Fibroblast of skin of left biceps (primary cell): Measurements from ENCODE around the gene FOXA3.
"Not testable (repeated sequence)": the region's sequence is repeated elsewhere in the genome, so short reads cannot be mapped to it uniquely, and the experiment has no call there.

ENCODE experiments used
- DNase-seq, 2 experiments: peaks; one replicate each; pipeline ENCODE4 v3.0.0-alpha.2; 2013; ENCODE audit warnings: low read depth in 2 of 2

Gene FOXA3

DNA sequence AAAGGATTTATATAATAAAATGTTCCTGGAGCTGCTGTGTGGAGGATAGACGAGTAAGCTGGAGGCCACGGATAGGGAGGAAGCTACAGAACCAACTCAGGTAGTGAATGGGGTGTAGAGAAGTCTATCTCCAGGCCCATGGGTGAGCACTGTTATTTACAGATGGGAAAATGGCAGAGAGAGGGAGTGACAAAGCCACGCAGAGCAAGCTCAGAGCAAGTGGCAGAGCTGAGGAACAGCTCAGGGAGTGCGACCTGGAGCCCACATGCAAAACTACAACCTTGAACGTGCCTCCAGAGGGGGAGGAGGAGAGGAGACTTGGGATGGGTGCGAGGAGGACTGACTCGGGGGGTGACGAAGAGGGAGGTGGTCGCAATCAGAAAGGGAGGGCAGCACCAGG, 35.6 kb upstream of the FOXA3 start:
- DNase-seq: no peak

DNA sequence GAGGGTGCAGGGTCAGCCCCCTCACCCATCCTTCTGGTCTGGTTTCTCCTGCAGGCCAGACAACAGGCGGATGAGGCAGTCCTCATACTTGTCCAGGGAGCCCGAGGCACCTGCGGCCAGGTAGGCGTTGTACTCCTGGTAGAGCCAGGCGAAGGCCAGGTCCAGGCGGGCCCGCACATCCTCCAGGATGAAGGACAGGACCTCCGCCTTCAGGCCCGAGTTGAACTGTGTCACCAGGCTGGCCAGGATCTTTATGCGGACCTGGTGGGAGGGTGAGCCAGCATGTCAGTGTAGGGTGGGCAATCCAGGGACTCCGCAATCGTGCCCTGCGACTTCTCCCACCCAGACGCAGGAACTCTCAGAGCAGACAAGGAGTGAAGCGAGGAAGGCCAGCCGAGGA, 35.2 kb upstream of the FOXA3 start:
- DNase-seq: no peak

DNA sequence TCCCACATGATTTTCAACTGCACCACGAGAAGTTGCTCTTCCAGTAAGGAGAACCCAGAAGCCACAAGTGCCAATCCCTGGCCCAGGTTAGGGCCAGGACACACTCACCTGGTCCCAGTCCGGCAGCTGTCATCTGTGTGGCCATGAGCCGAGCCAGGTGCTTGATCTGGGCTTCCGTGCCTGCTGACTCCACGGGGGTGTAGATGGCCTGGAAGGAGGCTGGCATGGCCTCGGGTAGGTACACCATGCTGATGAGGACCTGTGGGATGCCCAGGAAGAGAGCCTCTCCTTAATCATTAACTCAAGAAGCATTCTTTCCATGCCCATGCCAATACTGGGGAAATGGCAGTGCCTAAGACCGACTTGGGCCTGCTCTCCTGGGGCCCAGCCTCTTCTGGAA, 29.2 kb upstream of the FOXA3 start:
- DNase-seq: no peak

DNA sequence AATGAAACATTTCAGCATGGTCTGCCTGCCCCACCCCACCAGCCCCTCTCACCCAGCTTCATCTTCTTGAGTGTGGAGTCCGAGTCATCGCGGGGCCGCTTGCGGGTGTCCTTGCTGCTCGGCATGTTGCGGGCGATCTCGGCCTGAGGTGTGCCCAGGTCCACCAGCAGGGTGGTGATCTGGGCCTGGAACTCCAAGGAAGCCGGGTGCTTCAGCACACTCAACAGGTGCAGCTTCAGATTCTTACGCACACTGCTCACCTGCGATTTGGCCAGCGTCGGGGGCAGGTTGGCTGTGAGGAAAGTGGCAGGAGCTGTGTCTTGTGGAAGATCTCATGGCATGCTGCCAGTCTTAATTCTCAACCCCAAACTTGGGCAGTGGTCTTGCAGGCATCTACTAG, 21.9 kb upstream of the FOXA3 start:
- no peak for DNase-seq

DNA sequence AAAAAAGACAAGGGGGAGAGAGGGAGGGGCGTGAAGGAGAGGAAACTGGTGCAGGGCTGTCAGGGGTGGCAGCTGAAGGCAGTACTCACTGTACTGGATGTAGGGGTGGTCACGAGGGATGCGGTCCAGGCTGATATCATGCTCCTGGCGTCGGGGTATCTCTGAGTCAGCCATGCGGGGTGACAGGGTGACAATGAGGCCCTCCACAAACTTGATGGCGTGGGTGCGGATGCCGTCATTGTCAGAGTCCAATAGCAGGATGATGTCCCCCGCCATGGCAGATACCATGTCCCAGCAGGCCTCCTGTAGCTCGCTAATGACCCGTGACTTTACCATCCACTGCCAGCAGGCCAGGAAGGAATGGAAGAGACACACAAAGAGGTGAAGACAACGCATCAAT, 16.5 kb upstream of the FOXA3 start:
- no peak for DNase-seq

DNA sequence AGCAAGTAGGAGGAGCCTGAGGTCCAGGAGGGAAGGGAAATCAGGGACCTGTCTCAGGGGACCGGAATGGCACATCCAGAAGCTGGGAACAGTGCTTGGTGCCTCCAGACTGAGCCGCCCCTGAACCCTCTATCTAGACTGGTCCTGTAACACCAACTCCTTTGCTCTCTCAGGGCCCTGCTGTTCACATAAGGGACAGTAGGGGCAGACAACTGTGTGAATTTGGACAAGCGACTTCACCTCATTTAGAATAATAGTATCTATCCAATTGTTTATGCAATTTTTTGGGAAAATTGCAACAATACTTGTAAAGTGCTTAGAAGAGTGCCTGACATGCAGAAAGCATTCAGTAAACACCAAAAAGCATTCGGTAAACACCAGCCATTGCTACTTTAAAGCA, 15.2 kb upstream of the FOXA3 start:
- DNase-seq: no peak

DNA sequence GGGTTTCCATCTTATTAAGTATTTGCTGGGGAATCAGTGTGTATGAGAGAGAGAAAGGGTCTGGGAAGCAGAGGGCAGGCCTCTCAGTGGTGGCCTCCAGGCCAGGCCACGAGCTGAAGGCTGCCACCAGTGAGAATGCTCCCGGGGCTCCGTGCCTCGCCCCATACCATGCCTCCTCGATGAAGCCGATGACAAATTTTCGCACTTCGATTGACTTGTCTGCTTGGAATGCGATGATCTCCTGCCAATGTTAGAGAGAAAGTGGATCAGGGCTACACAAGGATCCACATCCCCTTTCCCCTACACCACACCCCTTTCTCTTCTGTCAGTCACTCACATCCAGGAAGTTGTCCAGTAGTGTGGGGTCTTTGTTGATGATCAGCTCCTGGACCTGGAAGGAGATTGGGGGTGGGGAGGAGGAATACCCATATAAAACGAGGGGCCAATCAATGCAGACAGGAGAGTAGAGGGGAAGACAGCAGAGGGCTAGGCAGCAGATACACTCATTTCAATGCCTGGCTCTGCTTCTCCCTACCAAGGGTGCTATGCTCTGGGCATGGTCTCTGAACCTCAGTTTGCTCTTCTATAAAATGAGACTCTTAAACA, 11.9 kb upstream of the FOXA3 start:
- no peak for DNase-seq

DNA sequence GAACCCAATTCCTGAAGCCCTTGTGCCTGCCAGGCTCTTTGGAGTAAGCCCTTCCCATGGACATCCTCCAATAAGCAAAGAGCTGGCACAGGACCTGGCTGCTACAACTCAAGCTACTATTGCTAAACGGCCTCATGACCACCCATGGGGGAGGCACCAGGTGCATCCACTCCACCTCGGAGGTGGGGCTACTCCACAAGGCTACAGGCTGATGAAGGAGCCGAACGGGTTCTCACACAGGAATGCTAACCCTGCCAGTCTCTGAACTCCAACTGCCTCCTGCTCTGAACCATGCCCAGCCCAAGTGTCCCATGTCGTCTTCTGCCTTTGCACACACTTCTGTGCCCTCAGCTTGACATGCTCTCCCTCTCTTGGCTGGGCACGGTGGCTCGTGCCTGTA, 11.1 kb upstream of the FOXA3 start:
- no peak for DNase-seq

DNA sequence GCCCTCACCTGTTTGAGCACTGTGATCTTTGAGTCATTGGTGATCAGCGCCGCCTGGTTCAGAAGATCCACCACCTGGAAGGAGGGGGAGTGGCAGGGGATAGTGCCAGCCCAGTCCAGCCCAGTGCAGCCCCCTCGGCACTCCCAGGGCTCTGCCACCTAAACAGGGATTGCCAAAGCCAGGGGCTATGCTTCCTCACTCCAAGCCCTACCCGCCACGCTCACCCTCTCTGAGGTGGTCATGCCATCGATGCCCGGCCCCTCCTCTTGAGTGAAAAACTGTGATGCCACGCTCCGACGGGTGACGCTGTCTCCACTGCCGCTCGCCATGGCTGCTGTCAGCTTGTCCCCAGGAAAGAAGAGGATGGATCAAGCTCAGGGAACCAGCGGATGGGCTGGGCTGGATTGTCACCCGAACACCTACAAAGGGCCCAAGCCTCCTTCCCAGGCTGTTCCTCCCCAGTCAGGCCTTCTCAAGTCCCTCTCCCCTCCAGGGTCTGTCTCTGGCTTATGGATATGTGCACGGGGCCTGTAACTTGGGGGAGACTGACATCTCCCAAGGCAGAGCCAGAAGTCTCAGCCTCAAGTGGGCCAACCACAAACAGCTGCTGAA, 9.9 kb upstream of the FOXA3 start:
- DNase-seq: no peak

DNA sequence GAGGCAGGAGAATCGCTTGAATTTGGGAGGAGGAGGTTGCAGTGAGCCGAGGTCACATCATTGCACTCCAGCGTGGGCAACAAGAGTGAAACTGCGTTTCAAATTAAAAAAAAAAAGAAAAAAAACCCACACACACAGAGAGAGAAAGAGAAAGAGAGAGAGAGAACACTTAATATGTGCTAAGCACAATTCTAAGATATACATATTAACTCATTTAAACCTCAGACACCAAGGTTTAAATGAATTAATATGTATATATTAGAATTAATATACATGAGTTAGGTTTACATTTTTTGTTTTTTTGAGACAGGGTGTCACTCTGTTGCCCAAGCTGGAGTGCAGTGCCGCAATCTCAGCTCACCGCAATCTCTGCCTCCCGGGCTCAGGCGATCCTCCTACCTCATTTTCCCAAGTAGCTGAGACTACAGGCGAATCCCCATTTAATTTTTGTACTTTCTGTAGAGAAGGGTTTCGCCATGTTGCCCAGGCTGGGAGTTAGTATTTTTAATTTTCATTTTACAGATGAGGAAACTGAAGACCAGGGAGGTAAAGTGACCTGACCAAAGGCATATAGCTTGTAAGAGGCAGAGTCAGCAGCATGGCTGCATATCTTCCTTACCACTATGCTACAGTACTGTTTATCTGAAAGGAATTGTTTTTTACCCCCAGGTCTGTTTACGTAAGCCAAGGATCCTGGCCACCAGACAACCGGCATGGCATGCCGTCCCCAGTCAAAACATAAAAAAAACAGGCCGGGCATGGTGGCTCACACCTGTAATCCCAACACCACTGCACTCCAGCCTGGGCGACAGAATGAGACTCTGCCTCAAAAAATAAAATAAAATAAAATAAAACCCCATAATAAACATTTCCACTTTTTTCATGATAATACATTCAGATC, 3.5 kb upstream of the FOXA3 start:
- DNase-seq: no peak

DNA sequence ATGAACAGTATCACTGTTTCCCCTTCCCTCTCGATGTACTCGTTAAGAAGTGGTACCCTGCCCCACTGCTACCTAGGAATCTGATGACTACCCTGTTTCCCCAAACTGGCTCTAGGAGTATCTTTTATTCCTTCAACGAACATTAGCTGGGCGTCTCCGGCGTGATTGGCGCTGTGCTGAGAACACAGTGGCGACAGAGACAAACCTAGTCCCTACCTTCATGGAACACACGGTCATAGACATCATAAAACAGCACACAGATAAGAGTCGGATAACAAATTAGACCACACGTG, 1.9 kb upstream of the FOXA3 start:
- no peak for DNase-seq

DNA sequence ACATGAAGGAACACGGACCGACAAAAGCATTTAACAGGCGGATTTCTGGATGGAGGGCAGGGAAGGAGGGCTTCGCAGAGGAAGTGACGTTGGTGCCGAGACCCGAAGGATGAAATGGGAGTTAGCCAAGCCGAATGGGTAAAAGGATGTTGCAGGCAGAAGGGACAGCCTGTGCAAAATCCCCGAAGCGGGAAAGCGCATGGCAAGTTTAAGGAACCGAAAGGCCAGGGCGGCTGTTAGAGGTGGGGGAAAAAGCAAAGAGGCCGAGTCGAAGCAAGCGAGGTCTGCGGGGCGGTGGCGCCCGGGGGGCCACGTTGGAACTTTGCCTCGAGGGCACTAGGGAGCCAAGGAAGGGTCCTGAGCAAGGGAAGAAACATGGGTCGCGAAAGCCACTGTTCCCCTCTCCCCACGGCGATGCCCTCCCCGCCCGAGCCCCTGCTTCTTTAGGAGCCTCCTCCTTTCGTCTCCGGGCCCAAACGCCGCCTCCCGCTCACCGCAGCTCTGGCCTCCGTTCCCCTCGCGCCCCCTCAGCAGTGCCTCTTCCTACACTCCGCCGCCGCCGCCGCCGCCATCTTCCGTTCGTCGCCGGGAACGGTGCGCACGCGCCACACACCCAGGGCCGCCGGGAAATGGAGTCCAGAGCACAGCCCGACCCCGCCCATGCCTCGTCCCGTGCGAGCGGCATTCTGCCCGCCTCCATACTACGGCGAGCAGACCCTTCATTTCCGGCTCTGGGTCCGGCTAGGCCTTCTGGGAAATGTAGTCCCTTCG, 1.4 kb upstream of the FOXA3 start, which contains the start of gene SYMPK:
SYMPK (minus strand) TSS at position 584 of the 771 bp plus-strand sequence. CDS start 8,652 bp downstream, outside the sequence.
- DNase-seq: peak; percentile 93 to 96

DNA sequence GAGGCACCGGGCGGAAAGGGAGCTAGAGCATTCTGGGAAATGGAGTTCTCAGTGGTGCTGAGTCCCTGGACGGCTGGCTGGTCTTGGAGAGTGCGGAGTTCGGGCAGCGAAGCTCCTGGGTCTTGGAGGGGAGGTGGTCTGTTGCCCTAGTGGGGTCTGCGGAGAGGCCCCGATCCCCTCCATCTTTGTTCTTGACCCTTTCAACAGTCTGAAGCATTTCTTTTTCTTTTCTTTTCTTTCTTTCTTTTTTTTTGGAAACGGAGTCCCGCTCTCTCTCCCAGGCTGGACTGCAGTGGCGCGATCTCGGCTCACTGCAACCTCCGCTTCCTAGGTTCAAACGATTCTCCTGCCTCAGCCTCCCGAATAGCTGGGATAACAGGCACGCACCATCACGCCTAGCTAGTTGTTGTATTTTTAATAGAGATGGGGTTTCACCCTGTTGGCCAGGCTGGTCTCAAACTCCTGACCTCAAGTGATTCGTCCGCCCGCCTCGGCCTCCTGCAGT, 739 bp upstream of the FOXA3 start:
- no peak for DNase-seq

DNA sequence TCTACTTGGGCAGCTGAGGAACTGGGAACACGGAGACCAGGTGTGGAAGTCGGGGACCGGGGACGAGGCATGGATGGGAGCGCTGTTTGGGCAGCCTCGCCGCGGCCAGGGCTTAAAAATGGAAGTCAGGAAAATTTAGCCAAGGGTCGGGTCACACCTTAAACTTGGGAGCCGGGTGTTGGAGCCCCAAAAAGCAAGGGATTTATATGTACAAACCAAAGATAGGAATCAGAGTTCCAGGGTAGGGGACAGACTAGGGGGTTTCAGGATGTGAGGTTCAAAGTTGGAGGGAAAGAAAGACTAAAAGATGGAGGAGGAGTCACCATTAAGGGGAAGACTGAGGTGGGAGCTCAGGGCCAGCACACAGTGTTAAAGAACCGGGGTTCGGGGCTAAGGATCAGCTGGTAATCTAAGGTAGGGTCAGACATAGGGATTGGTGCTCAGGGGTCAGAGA, 530 bp downstream of the FOXA3 start:
- no peak for DNase-seq

DNA sequence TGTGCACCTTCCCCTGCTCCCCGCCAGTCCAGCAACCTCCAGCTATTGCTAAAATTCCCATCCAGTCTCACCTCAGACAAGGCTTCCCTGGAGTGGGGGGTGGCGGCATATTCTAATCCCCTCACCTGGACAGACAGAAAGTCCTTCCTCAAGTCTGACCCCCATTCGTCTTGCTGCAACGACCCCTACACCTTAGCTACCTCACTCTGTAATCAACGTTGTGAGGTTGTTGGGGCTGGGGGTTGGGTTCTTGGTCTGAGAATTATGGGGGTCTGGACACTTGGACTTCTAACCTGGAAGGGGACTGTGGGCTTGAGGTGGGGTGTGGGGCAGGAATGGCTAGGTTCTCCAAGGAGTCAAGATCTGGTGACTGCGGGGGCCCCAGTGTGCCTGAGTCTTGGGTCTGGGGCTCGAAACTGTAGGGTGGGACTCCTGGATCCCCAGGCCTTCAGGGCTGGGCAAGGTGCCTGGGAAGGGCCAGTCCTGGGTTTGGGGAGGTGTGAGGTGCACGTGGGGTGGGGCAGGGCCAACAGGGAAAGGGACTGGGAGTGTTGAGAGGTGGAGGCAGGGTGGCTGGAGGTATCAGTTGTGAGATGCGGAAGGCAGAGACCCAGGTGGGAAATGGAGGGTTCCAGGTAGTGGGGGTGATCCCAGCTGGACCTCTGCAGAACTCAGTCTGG, 1.3 kb downstream of the FOXA3 start:
- no peak for DNase-seq

DNA sequence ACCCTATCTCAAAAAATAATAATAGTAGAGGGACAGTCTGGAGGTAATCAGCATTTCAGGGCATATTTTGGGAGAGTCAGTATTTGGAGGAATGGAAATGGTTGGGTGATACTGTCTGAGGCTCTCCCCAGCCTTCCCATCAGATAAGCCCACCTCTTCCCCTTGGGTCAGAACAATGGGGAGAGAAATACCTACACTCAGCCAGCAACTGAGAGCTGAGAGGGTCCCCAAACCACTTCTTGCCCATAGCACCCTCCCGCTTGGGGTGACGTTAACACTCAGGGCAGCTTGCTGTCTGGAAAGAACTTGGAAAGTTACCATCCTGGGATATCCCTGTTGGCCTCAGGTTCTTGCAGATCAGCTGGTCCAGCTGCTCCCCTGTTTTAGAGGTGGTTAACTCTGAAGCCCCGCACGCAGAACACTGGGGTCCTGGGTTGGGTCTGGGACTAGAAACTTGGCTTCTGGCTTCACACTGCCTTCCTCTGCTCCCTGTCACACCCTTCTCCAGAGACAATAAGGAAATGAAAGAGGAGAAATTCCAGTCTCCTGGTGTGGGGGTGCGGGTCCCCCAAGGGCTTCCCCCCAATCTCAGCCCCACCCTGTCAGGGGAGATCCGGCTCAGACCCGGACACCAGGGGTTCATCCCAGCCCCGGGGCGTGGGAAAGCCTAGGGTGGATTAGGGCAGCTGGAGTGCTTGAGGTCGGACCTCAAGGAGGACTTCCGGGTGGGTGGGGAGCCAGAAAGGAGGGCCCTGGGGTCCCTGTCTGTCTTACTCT, 2.5 kb downstream of the FOXA3 start:
- DNase-seq: no peak

DNA sequence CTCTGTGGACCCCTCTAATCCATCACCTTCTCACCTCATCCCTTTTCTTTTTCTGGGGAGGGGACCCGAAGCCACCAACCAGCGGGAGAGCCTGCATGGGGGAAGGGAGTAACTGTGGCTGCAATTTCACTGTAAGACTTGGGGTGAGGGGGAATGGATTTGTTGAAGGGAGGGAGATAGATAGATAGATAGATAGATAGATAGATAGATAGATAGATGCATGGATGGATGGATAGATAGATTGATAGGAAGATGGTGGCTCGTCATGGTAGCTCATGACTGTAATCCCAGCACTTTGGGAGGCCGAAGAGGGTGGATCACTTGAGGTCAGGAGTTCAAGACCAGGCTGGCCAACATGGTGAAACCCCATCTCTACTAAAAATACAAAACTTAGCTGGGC, 3.1 kb downstream of the FOXA3 start:
- not testable (repeated sequence) for DNase-seq

DNA sequence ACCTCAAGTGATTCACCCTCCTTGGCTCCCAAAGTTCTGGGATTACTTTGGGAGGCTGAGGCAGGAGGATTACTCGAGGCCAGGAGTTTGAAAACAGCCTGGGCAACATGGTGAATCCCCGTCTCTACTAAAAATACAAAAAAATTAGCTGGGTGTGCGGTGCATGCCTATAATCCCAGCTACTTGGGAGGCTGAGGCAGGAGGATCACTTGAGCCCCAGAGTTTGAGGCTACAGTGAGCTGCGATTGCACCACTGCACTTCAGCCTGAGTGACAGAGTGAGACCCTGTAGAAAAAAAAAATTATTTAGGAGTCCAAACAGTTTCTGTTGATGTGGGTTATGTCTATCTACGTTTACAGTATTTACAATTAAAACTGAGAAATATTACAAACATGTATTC, 6.7 kb downstream of the FOXA3 start:
- DNase-seq: no peak

DNA sequence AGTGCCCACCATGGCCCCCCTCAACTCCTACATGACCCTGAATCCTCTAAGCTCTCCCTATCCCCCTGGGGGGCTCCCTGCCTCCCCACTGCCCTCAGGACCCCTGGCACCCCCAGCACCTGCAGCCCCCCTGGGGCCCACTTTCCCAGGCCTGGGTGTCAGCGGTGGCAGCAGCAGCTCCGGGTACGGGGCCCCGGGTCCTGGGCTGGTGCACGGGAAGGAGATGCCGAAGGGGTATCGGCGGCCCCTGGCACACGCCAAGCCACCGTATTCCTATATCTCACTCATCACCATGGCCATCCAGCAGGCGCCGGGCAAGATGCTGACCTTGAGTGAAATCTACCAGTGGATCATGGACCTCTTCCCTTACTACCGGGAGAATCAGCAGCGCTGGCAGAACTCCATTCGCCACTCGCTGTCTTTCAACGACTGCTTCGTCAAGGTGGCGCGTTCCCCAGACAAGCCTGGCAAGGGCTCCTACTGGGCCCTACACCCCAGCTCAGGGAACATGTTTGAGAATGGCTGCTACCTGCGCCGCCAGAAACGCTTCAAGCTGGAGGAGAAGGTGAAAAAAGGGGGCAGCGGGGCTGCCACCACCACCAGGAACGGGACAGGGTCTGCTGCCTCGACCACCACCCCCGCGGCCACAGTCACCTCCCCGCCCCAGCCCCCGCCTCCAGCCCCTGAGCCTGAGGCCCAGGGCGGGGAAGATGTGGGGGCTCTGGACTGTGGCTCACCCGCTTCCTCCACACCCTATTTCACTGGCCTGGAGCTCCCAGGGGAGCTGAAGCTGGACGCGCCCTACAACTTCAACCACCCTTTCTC, 8.2 kb downstream of the FOXA3 start:
- DNase-seq: no peak
